ENCODE results near the gene FGF9. TPM values are rescaled to one million over a fixed set of nuclear protein-coding genes. Genes with fewer than 3 reads are reported as not detected.

The FGF9 gene
- total RNA-seq, 1 experiment from 2014 or later: 1.0 TPM

DNA sequence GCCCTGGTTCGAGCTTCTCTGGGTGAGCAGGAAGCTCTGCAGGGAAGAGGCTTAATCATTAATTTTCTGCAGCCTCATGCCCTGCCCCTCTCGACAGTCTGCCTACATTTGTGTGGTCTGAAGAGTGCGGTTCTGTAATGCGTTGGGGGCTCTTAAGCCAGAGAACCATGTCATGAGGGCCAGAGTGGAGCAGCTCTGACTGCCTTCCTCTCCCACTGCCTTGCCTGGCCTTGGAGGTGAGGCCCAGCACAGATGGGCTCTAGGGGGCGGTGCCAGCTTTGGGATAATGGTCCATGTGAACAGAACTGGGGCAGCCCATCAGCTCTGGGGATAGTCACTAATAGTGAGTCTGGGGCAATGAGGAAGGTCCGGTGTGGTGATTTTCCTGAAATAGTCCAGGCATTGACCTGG is 5.7 kb downstream of the FGF9 start:
- peaks cover 3% of the 10 kb centered on the region; the same call in 1 of the 2 replicates for H3K27me3 ChIP-seq (replicated peaks; ENCODE audit: control insufficient read depth, insufficient read depth, low read length)

DNA sequence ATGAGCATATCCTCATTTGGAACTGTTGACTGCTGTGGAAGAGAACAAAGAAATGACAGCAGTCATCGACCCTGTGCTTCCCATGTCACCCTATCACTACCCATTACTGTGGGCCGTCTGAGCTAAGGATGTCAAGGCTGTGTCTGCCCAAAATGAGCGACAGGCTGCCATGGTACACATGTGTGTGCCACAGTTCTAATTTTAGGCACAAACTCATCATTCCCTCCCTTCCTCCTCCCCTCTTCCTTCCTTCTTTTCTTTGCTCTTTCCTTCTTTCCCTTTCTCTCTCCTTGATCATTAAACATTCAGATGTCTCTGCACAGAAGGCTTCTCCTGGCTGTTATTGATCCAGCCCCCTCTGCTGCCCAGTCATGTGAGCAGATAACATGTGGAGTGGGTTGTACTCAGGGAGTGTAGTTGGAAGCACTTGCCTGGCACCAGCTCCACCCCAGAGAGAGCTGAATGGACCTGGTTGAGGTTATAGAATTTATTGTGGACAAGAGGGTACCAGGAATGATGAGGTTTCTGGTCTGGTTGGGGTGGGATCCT is 6.3 kb downstream of the FGF9 start:
- POLR2A ChIA-PET: no interaction called here
- no peaks in the 10 kb centered on the region for H3K36me3 ChIP-seq (ENCODE audit: control insufficient read depth, insufficient read depth, low read length)
- H3K4me3 ChIP-seq (ENCODE audit: low read depth, low read length): no peak overlapping the region
- peaks cover 1% of the 10 kb centered on the region; the same call in 1 of the 2 replicates for H3K27me3 ChIP-seq (replicated peaks; ENCODE audit: control insufficient read depth, insufficient read depth, low read length)
- no peaks in the 10 kb centered on the region for H3K9me3 ChIP-seq
- peaks cover 22% of the 10 kb centered on the region for H3K27me3 Mint-ChIP-seq (ENCODE audit: insufficient read depth, unreplicated experiment)
- H3K4me1 Mint-ChIP-seq (ENCODE audit: low read depth, unreplicated experiment): peaks cover 15% of the 10 kb centered on the region
- H3K4me3 Mint-ChIP-seq (ENCODE audit: unreplicated experiment): no peak overlapping the region
- no peak for DNase-seq
- TF ChIP-seq, protein P1, sequence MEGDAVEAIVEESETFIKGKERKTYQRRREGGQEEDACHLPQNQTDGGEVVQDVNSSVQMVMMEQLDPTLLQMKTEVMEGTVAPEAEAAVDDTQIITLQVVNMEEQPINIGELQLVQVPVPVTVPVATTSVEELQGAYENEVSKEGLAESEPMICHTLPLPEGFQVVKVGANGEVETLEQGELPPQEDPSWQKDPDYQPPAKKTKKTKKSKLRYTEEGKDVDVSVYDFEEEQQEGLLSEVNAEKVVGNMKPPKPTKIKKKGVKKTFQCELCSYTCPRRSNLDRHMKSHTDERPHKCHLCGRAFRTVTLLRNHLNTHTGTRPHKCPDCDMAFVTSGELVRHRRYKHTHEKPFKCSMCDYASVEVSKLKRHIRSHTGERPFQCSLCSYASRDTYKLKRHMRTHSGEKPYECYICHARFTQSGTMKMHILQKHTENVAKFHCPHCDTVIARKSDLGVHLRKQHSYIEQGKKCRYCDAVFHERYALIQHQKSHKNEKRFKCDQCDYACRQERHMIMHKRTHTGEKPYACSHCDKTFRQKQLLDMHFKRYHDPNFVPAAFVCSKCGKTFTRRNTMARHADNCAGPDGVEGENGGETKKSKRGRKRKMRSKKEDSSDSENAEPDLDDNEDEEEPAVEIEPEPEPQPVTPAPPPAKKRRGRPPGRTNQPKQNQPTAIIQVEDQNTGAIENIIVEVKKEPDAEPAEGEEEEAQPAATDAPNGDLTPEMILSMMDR (IDR thresholded peaks at IDR 0.05; ENCODE audit: insufficient read depth in 1 of 2, low read depth in 1 of 2, low read length in 1 of 2, severe bottlenecking in 1 of 2, unreplicated experiment in 1 of 2): no peak
- peaks cover 11% of the 10 kb centered on the region for H3K4me1 ChIP-seq
- no peaks in the 10 kb centered on the region for H3K9me3 Mint-ChIP-seq (ENCODE audit: unreplicated experiment)
- CTCF ChIA-PET: interaction anchor here (0.8 to 1.2 kb wide), 4 partner anchors 13 to 161 kb away, joined by 3 to 5 read pairs (median 4); no protein-coding TSS in a partner anchor
- intact Hi-C loops (cut with micrococcal nuclease; ENCODE audit: unreplicated experiment): loop anchor here (10.0 kb wide), 1 partner anchor 388 kb away; no protein-coding TSS in a partner anchor
- H3K36me3 Mint-ChIP-seq (ENCODE audit: insufficient read depth, unreplicated experiment): peaks cover 8% of the 10 kb centered on the region
- no TSS peak for BruUV-seq (replicated peaks)
- no peak overlapping the region for H3K27ac Mint-ChIP-seq (ENCODE audit: unreplicated experiment)

More for the DNA sequence above, 5.7 kb downstream of the FGF9 start:
- peaks cover 8% of the 10 kb centered on the region for H3K36me3 Mint-ChIP-seq (ENCODE audit: insufficient read depth, unreplicated experiment)
- H3K4me3 Mint-ChIP-seq (ENCODE audit: unreplicated experiment): no peak overlapping the region
- H3K9me3 Mint-ChIP-seq (ENCODE audit: unreplicated experiment): no peaks in the 10 kb centered on the region
- no peaks in the 10 kb centered on the region for H3K36me3 ChIP-seq (ENCODE audit: control insufficient read depth, insufficient read depth, low read length)
- H3K27ac Mint-ChIP-seq (ENCODE audit: unreplicated experiment): no peak overlapping the region
- H3K4me1 Mint-ChIP-seq (ENCODE audit: low read depth, unreplicated experiment): peaks cover 15% of the 10 kb centered on the region
- TF ChIP-seq, protein P1 (IDR thresholded peaks at IDR 0.05; ENCODE audit: insufficient read depth in 1 of 2, low read depth in 1 of 2, low read length in 1 of 2, severe bottlenecking in 1 of 2, unreplicated experiment in 1 of 2): peak; percentile 33 to 63
- intact Hi-C loops (cut with micrococcal nuclease; ENCODE audit: unreplicated experiment): loop anchor here (10.0 kb wide), 1 partner anchor 388 kb away; no protein-coding TSS in a partner anchor
- no peaks in the 10 kb centered on the region for H3K9me3 ChIP-seq
- peak; percentile 58 to 67 for DNase-seq
- no TSS peak for BruUV-seq (replicated peaks)
- H3K4me1 ChIP-seq: peaks cover 16% of the 10 kb centered on the region
- peaks cover 22% of the 10 kb centered on the region for H3K27me3 Mint-ChIP-seq (ENCODE audit: insufficient read depth, unreplicated experiment)
- ChIA-PET POLR2A (no interaction called here), CTCF (interaction anchor here (0.8 to 1.2 kb wide), 4 partner anchors 12 to 162 kb away, joined by 3 to 5 read pairs (median 4); no protein-coding TSS in a partner anchor)
- no peak overlapping the region for H3K4me3 ChIP-seq (ENCODE audit: low read depth, low read length)

DNA sequence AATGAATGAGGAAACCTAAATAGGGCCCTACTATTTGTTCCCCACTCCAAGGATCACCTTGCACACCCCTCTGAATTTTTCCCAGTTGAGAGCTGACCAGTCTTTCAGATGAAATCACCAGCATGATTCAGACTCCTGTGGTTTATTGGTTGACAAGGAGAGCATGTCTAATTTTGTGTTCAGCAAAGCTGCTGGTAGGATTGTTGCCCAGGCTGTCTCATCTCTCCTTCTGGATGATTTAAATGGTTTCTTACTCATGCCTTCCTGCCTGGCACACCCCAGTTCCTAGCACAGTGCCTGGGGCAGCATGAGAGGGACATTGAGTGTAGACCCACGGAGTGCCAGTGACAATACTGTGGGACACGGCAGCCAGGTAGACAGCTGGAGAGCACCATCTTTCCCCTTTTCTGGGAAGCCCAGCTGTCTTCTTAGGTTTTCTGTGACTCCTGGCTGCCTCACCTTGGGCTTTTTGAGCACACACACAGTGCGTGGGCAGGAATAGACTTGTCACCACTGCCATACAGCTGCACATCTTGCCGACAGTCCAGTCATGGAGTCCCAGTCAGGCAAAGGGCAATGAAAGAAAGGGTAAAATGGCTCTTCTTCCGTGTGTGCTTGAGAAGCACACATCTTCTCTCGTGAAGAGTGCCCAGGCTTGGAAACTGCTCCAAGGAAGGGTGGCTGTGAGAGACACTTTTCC is 12.3 kb downstream of the FGF9 start:
- no peaks in the 10 kb centered on the region for H3K27me3 Mint-ChIP-seq (ENCODE audit: insufficient read depth, unreplicated experiment)
- no peaks in the 10 kb centered on the region for H3K36me3 ChIP-seq (ENCODE audit: control insufficient read depth, insufficient read depth, low read length)

More for the DNA sequence above, 12.3 kb downstream of the FGF9 start:
- Histone ChIP-seq H3K4me1 (no peaks in the 10 kb centered on the region), H3K9me3 (no peaks in the 10 kb centered on the region), H3K4me3 (ENCODE audit: low read depth, low read length) (no peak overlapping the region), H3K27me3 (replicated peaks; ENCODE audit: control insufficient read depth, insufficient read depth, low read length) (no peaks in the 10 kb centered on the region)
- CTCF ChIA-PET: no interaction called here
- POLR2A ChIA-PET: interaction anchor here (0.5 kb wide), 1 partner anchor 146 kb away, joined by 4 read pairs; no protein-coding TSS in a partner anchor
- Mint-ChIP-seq H3K36me3 (ENCODE audit: insufficient read depth, unreplicated experiment) (no peaks in the 10 kb centered on the region), H3K9me3 (ENCODE audit: unreplicated experiment) (no peaks in the 10 kb centered on the region), H3K27ac (ENCODE audit: unreplicated experiment) (no peak overlapping the region), H3K4me1 (ENCODE audit: low read depth, unreplicated experiment) (no peaks in the 10 kb centered on the region), H3K4me3 (ENCODE audit: unreplicated experiment) (no peak overlapping the region)
- DNase-seq: no peak
- BruUV-seq (replicated peaks): no TSS peak
- intact Hi-C loops (cut with micrococcal nuclease; ENCODE audit: unreplicated experiment): no loop called here
- TF ChIP-seq, protein P1 (IDR thresholded peaks at IDR 0.05; ENCODE audit: insufficient read depth in 1 of 2, low read depth in 1 of 2, low read length in 1 of 2, severe bottlenecking in 1 of 2, unreplicated experiment in 1 of 2): no peak
